Muscle layer of duodenum (tissue), 2 donors: ENCODE results near the gene CEACAM6.

ENCODE experiments used
- H3K27ac ChIP-seq: one replicate; pipeline ENCODE4 v1.7.0; 2013; ENCODE audit warnings: mild to moderate bottlenecking, low read length
- H3K27me3 ChIP-seq: one replicate; pipeline ENCODE4 v1.7.0; 2013; ENCODE audit warnings: low read depth, mild to moderate bottlenecking, control low read depth, low read length
- H3K36me3 ChIP-seq, 2 donors: one replicate each; pipeline ENCODE4 v1.7.0; 2013; ENCODE audit warnings: low read length in 2 of 2, control low read depth in 1 of 2, mild to moderate bottlenecking in 1 of 2; ENCODE audit not compliant: insufficient read depth in 2 of 2, control insufficient read depth in 1 of 2
- H3K4me1 ChIP-seq, 2 donors: one replicate each; pipeline ENCODE4 v1.7.0; 2013; ENCODE audit warnings: low read length in 2 of 2, mild to moderate bottlenecking in 2 of 2, control low read depth in 1 of 2, moderate library complexity in 1 of 2; ENCODE audit not compliant: insufficient read depth in 2 of 2, control insufficient read depth in 1 of 2
- H3K4me3 ChIP-seq, 2 donors: one replicate each; pipeline ENCODE4 v1.7.0; 2013; ENCODE audit warnings: low read length in 2 of 2, low read depth in 1 of 2, mild to moderate bottlenecking in 1 of 2
- H3K9me3 ChIP-seq, 2 donors: one replicate each; pipeline ENCODE4 v1.7.0; 2013; ENCODE audit warnings: low read length in 2 of 2, control low read depth in 1 of 2, mild to moderate bottlenecking in 1 of 2; ENCODE audit not compliant: control insufficient read depth in 1 of 2
- donor health status: healthy.

CEACAM6 gene

DNA sequence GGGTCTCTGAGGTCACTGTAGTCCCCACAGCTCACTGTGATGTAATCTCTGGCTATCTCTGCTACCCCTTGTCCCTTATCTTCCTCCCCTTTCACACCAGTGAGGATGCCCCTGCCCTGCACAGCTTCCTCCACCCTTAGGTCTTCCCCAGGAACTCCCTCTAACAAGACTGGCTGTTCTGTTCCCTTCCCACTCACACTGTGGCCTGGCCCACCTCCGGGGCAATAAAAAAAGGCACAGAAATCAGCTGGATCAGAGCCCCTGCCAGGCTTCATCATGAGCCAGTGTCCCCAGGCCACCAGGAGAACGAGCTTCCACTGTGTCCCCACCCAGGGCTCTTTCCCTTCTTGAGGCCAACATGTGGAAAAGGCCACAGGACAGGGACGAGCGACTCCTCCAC, 45.7 kb downstream of the CEACAM6 start:
- no peaks in the 10 kb centered on the region for H3K27me3 ChIP-seq
- no peaks in the 10 kb centered on the region for H3K36me3 ChIP-seq
- no peaks in the 10 kb centered on the region for H3K4me1 ChIP-seq
- no peak overlapping the region for H3K27ac ChIP-seq
- H3K4me3 ChIP-seq: no peak overlapping the region
- no peaks in the 10 kb centered on the region for H3K9me3 ChIP-seq

GRCh38 chr19:41801792-41802211, 46.5 kb downstream of the CEACAM6 start:
- Histone ChIP-seq H3K4me1 (no peaks in the 10 kb centered on the region), H3K9me3 (no peaks in the 10 kb centered on the region), H3K36me3 (no peaks in the 10 kb centered on the region), H3K27ac (no peak overlapping the region), H3K4me3 (no peak overlapping the region), H3K27me3 (no peaks in the 10 kb centered on the region)

GRCh38 chr19:41802770-41803169, 47.4 kb downstream of the CEACAM6 start:
- no peaks in the 10 kb centered on the region for H3K4me1 ChIP-seq
- H3K9me3 ChIP-seq: no peaks in the 10 kb centered on the region
- H3K4me3 ChIP-seq: no peak overlapping the region
- H3K27ac ChIP-seq: peak overlapping the region; percentile 11
- no peaks in the 10 kb centered on the region for H3K27me3 ChIP-seq
- no peaks in the 10 kb centered on the region for H3K36me3 ChIP-seq

GRCh38 chr19:41804336-41804735, 49.0 kb downstream of the CEACAM6 start:
- Histone ChIP-seq H3K27ac (no peak overlapping the region), H3K4me1 (no peaks in the 10 kb centered on the region), H3K27me3 (no peaks in the 10 kb centered on the region), H3K36me3 (no peaks in the 10 kb centered on the region), H3K4me3 (no peak overlapping the region), H3K9me3 (no peaks in the 10 kb centered on the region)

GRCh38 chr19:41807176-41807575, 51.8 kb downstream of the CEACAM6 start:
- H3K9me3 ChIP-seq: no peaks in the 10 kb centered on the region
- no peaks in the 10 kb centered on the region for H3K27me3 ChIP-seq
- H3K27ac ChIP-seq: no peak overlapping the region
- no peaks in the 10 kb centered on the region for H3K4me1 ChIP-seq
- no peaks in the 10 kb centered on the region for H3K36me3 ChIP-seq
- no peak overlapping the region for H3K4me3 ChIP-seq

DNA sequence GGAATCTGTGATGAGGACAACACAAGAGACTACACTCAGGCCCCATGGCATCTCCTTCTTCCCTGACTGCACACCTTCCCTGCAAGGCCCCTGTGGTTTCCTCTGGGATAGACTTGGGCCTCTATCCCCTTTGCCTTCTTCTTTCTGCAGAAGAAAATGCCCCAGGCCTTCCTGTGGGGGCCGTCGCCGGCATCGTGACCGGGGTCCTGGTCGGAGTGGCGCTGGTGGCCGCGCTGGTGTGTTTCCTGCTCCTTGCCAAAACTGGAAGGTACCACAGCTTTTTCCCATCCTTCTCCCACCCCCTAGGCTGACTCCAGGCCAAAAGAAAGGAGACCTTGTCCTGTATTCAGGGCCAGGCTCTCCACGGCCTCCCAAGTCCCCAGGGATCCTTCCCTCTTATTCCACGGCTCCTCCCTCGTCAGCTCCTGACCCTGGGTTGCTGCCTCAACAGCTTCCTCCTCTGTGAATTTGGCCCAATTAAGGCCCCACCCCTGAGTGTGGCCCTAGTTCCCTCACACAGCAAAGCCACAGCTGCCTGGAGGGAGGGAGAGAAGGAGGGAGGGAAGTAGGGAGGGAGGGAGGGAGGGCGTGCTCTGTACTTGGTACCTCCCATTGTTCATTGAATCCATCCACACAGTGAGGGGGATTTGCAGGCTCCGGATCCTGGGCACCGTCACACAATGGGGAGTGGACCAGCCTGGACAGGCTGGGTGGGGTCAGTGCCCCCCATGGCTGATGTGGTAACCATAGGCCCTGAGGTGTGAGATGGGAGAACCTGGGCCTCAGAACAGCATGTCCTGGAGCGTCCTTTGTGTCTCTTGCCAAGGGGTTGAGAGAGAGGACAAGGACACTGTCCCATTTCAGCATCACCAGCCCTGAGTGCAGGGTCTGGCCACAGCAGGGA, 53.6 kb downstream of the CEACAM6 start:
- Histone ChIP-seq H3K36me3 (no peaks in the 10 kb centered on the region), H3K4me3 (no peak overlapping the region), H3K9me3 (no peaks in the 10 kb centered on the region), H3K27ac (no peak overlapping the region), H3K27me3 (no peaks in the 10 kb centered on the region), H3K4me1 (no peaks in the 10 kb centered on the region)

DNA sequence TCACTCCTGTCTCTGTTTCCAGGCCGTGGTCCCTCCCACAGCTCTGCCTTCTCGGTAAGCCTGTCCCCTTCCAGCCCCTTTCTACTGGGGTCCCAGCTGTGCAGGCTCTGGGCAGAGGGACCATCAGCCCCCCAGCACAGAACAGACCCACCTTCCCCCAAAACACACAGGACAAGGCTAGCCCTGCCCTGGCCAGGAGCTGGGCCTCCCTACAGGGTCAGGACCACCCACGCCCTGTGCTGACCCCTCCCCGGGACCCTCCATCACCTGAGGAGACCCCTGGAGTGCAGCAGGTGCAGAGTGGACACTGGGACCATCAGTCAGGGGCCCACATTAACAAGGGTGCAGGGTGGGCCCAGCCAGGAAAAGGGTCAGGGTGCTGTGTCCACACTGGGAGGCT, 55.0 kb downstream of the CEACAM6 start:
- Histone ChIP-seq H3K27me3 (no peaks in the 10 kb centered on the region), H3K9me3 (no peaks in the 10 kb centered on the region), H3K36me3 (no peaks in the 10 kb centered on the region), H3K4me3 (peak overlapping the region in 1 of 2 donors; percentile 17), H3K4me1 (no peaks in the 10 kb centered on the region), H3K27ac (peak overlapping the region; percentile 36)

GRCh38 chr19:41811036-41811435, 55.7 kb downstream of the CEACAM6 start:
- Histone ChIP-seq H3K4me3 (no peak overlapping the region), H3K4me1 (no peaks in the 10 kb centered on the region), H3K27me3 (no peaks in the 10 kb centered on the region), H3K36me3 (no peaks in the 10 kb centered on the region), H3K9me3 (no peaks in the 10 kb centered on the region), H3K27ac (no peak overlapping the region)

GRCh38 chr19:41811981-41812380, 56.7 kb downstream of the CEACAM6 start:
- H3K9me3 ChIP-seq: no peaks in the 10 kb centered on the region
- no peak overlapping the region for H3K27ac ChIP-seq
- H3K4me3 ChIP-seq: no peak overlapping the region
- no peaks in the 10 kb centered on the region for H3K27me3 ChIP-seq
- no peaks in the 10 kb centered on the region for H3K36me3 ChIP-seq
- H3K4me1 ChIP-seq: no peaks in the 10 kb centered on the region

GRCh38 chr19:41813911-41814310, 58.6 kb downstream of the CEACAM6 start:
- Histone ChIP-seq H3K27me3 (no peaks in the 10 kb centered on the region), H3K9me3 (no peaks in the 10 kb centered on the region)

GRCh38 chr19:41815301-41815700, 60.0 kb downstream of the CEACAM6 start:
- no peaks in the 10 kb centered on the region for H3K36me3 ChIP-seq
- H3K4me3 ChIP-seq: no peak overlapping the region

More at GRCh38 chr19:41813911-41814310, 58.6 kb downstream of the CEACAM6 start:
- H3K4me3 ChIP-seq: no peak overlapping the region
- H3K36me3 ChIP-seq: no peaks in the 10 kb centered on the region
- no peaks in the 10 kb centered on the region for H3K4me1 ChIP-seq
- H3K27ac ChIP-seq: no peak overlapping the region

GRCh38 chr19:41816761-41817160, 61.4 kb downstream of the CEACAM6 start:
- H3K4me1 ChIP-seq: no peaks in the 10 kb centered on the region
- H3K36me3 ChIP-seq: no peaks in the 10 kb centered on the region
- no peak overlapping the region for H3K27ac ChIP-seq
- H3K9me3 ChIP-seq: no peaks in the 10 kb centered on the region
- H3K4me3 ChIP-seq: no peak overlapping the region
- H3K27me3 ChIP-seq: no peaks in the 10 kb centered on the region

More at GRCh38 chr19:41815301-41815700, 60.0 kb downstream of the CEACAM6 start:
- H3K27ac ChIP-seq: no peak overlapping the region
- H3K4me1 ChIP-seq: no peaks in the 10 kb centered on the region
- no peaks in the 10 kb centered on the region for H3K9me3 ChIP-seq
- H3K27me3 ChIP-seq: no peaks in the 10 kb centered on the region
